ENCODE results near the gene RNU6-9. TPM values are rescaled to one million over a fixed set of nuclear protein-coding genes. Genes with fewer than 3 reads are reported as not detected.

The RNU6-9 gene
- total RNA-seq, 1 donor from 2014 or later = not detected

DNA sequence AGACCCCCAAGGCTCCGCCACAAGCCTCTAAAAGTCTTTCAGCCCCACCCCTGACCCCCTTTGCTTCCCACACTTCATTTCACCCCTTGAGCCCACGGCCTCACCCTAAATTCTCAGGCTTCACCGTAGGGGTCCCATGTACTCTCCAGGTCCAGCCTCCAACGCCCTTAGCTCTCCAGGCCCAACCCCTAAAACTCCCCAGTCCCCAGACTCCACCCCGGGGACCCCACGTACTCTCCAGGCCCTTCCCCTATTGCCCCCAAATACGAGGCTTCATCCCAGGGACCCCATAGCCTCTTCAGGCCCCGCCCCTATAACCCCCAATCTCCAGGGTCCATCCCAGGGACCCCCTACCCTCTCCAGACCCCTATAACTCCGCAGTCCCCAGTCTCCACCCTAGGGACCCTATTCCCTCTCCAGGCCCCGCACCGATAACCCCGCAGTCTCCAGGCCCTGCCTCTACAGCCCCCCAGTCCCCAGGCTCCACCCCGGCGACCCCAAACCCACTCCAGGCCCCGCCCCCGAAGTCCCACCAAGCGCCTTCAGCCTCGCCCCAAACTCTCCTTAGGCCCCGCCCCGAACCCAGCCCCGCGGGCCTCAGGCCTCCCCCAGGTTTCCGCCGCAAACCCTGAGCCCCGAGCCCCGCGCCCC, 916 bp upstream of the RNU6-9 start:
- peaks cover 6% of the 10 kb centered on the region for H3K4me1 Mint-ChIP-seq (ENCODE audit: unreplicated experiment)
- peaks cover 9% of the 10 kb centered on the region for H3K36me3 Mint-ChIP-seq
- H3K27me3 Mint-ChIP-seq = peaks cover 5% of the 10 kb centered on the region
- H3K9me3 Mint-ChIP-seq = no peaks in the 10 kb centered on the region
- TF ChIP-seq, protein P1, sequence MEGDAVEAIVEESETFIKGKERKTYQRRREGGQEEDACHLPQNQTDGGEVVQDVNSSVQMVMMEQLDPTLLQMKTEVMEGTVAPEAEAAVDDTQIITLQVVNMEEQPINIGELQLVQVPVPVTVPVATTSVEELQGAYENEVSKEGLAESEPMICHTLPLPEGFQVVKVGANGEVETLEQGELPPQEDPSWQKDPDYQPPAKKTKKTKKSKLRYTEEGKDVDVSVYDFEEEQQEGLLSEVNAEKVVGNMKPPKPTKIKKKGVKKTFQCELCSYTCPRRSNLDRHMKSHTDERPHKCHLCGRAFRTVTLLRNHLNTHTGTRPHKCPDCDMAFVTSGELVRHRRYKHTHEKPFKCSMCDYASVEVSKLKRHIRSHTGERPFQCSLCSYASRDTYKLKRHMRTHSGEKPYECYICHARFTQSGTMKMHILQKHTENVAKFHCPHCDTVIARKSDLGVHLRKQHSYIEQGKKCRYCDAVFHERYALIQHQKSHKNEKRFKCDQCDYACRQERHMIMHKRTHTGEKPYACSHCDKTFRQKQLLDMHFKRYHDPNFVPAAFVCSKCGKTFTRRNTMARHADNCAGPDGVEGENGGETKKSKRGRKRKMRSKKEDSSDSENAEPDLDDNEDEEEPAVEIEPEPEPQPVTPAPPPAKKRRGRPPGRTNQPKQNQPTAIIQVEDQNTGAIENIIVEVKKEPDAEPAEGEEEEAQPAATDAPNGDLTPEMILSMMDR (conservative IDR thresholded peaks at IDR 0.05) = no peak
- DNase-seq (ENCODE audit: extremely low spot score, unreplicated experiment) = no peak
- peak overlapping the region; percentile 83 for H3K27ac Mint-ChIP-seq
- H3K4me3 Mint-ChIP-seq = peak overlapping the region; percentile 86

DNA sequence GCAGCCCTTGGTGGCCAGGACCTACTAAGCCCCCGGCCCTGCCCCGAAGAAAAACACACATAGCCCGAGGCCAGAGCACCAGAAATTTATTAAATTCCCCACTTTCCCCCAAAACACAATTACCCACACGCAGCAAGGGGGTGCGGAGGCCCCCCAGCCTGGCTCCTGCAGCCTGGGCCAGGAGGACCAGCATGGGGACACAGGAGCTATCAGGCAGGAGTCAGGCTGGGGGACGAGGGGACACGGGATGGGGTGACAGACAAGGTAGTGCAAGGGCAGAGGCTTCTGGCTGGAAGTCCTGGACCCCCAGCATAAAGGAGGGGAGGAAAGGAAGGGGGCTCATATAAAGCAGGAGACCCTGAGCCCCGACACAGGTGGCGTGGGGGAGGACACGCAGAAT, 3.1 kb downstream of the RNU6-9 start:
- no peak overlapping the region for H3K27ac Mint-ChIP-seq
- H3K4me1 Mint-ChIP-seq (ENCODE audit: unreplicated experiment) = peaks cover 6% of the 10 kb centered on the region
- H3K4me3 Mint-ChIP-seq = no peak overlapping the region
- TF ChIP-seq, protein P1 (conservative IDR thresholded peaks at IDR 0.05) = no peak
- H3K36me3 Mint-ChIP-seq = peaks cover 9% of the 10 kb centered on the region
- H3K27me3 Mint-ChIP-seq = peaks cover 5% of the 10 kb centered on the region
- no peak for DNase-seq (ENCODE audit: extremely low spot score, unreplicated experiment)
- H3K9me3 Mint-ChIP-seq = no peaks in the 10 kb centered on the region

DNA sequence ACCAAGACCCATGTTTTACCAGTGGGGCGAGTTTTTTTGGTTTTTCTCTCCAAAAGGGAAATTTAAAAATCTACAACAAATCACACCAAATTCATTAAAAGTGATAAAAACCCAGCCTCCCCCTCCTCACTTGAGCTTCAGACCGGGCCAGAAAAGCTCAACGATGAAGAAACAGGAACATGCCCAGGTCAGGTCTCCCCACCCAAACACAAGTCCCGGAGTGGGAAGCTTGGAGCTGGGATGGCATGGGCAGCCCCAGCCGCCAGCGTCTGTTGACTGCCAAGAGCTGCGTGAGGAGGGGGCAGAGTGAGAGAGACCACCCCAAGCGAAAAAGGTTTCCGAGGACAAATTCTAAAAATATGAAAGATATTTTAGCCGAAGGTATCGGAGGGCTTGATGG, 3.7 kb downstream of the RNU6-9 start:
- no peak for DNase-seq (ENCODE audit: extremely low spot score, unreplicated experiment)
- Mint-ChIP-seq H3K4me3 (no peak overlapping the region), H3K27me3 (peaks cover 5% of the 10 kb centered on the region), H3K4me1 (ENCODE audit: unreplicated experiment) (peaks cover 6% of the 10 kb centered on the region), H3K27ac (no peak overlapping the region), H3K36me3 (peaks cover 9% of the 10 kb centered on the region), H3K9me3 (no peaks in the 10 kb centered on the region)
- TF ChIP-seq, protein P1 (conservative IDR thresholded peaks at IDR 0.05) = no peak

DNA sequence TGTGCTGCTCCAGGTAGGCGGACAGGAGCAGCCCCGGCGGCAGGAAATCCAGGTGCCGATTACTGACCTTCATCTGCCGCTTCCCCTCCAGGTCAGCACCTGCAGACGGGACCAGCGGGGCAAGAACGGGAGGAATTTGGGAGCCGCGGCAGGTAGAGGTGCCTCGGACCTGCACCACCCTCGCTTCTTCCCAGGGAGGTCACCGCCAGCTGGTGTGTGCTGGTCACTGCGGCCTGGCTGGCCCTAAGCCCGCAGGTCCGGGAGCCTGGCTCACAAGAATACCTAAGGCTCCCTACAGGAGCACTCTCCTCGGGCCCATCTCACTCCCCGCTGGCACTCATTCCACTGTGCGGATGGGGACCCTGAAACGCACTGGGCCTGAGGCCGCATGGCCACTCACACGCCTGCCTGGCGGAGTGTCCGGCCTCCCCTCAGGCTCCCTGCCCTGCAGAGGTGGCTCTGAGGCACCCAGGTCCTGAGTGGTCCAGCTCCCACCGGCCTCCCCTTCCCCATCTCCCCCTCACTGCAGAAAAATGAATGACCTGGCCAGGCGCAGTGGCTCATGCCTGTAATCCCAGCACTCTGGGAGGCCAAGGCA, 4.3 kb downstream of the RNU6-9 start:
- no peak for DNase-seq (ENCODE audit: extremely low spot score, unreplicated experiment)
- H3K4me1 Mint-ChIP-seq (ENCODE audit: unreplicated experiment) = peaks cover 6% of the 10 kb centered on the region
- peaks cover 5% of the 10 kb centered on the region for H3K27me3 Mint-ChIP-seq
- TF ChIP-seq, protein P1 (conservative IDR thresholded peaks at IDR 0.05) = peak; percentile 43
- H3K4me3 Mint-ChIP-seq = no peak overlapping the region
- H3K36me3 Mint-ChIP-seq = peaks cover 9% of the 10 kb centered on the region
- H3K9me3 Mint-ChIP-seq = no peaks in the 10 kb centered on the region
- H3K27ac Mint-ChIP-seq = no peak overlapping the region

DNA sequence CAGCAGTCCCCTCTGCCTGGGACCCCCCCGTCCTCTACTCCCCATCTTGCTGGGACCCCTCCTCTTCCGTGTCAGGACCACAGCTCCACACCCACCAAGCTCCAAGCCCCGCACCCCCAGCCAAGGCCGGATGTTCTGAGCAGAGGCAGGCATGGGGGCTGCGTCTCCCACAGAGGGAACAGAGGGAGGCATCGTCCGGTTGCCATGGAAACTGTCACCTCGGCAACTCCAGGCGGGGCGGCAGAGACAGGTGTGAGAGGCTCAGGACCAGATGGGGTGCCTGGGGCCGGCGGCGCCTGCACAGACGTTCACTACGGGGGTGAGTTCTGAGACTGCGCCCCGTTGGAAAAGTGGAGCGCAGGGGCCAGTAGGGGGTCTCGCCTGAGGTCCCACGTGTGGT, 5.4 kb downstream of the RNU6-9 start:
- peaks cover 5% of the 10 kb centered on the region for H3K36me3 Mint-ChIP-seq
- no peaks in the 10 kb centered on the region for H3K27me3 Mint-ChIP-seq
- H3K27ac Mint-ChIP-seq = no peak overlapping the region
- DNase-seq (ENCODE audit: extremely low spot score, unreplicated experiment) = no peak
- no peaks in the 10 kb centered on the region for H3K9me3 Mint-ChIP-seq
- TF ChIP-seq, protein P1 (conservative IDR thresholded peaks at IDR 0.05) = no peak
- H3K4me3 Mint-ChIP-seq = no peak overlapping the region
- no peaks in the 10 kb centered on the region for H3K4me1 Mint-ChIP-seq (ENCODE audit: unreplicated experiment)

Measured in type B pancreatic cell (in vitro differentiated cells).